ENCODE results near the gene SLC15A2.

Gene SLC15A2

GRCh38 chr3:121883507-121883906, 10.7 kb upstream of the SLC15A2 start:
- Histone ChIP-seq H3K27ac (ENCODE audit: low read length) (no peak overlapping the region), H3K36me3 (ENCODE audit: control insufficient read depth in 1 of 2, insufficient read depth in 2 of 2, low read length in 2 of 2) (no peaks in the 10 kb centered on the region), H3K27me3 (ENCODE audit: low read depth, low read length) (no peaks in the 10 kb centered on the region), H3K4me1 (ENCODE audit: control insufficient read depth in 1 of 2, insufficient read depth in 2 of 2, low read length in 2 of 2) (no peaks in the 10 kb centered on the region), H3K9me3 (ENCODE audit: control insufficient read depth in 1 of 2, low read length in 2 of 2) (no peaks in the 10 kb centered on the region), H3K4me3 (ENCODE audit: low read depth in 1 of 2, low read length in 2 of 2) (no peak overlapping the region)

DNA sequence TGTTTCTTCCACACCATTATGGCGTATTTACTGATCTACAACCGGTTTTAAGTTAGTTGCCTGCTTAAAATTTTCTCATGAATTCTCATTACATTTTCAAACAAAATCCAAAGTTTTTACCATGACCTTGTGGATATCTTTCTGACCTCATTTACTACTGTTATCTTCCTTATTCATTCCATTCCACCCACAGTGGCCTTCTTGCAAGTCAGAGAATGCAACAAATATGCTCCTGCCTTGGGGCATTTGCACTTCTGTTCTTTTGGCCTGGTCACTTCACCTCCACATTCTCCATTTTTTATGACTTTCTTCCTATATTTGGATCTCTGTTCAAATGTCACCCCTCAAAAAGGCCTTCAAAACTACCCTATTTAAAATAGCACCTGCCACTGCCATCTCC, 8.8 kb upstream of the SLC15A2 start:
- Histone ChIP-seq H3K4me1 (ENCODE audit: control insufficient read depth in 1 of 2, insufficient read depth in 2 of 2, low read length in 2 of 2) (no peaks in the 10 kb centered on the region), H3K27ac (ENCODE audit: low read length) (no peak overlapping the region), H3K4me3 (ENCODE audit: low read depth in 1 of 2, low read length in 2 of 2) (no peak overlapping the region), H3K36me3 (ENCODE audit: control insufficient read depth in 1 of 2, insufficient read depth in 2 of 2, low read length in 2 of 2) (no peaks in the 10 kb centered on the region), H3K9me3 (ENCODE audit: control insufficient read depth in 1 of 2, low read length in 2 of 2) (no peaks in the 10 kb centered on the region), H3K27me3 (ENCODE audit: low read depth, low read length) (no peaks in the 10 kb centered on the region)

DNA sequence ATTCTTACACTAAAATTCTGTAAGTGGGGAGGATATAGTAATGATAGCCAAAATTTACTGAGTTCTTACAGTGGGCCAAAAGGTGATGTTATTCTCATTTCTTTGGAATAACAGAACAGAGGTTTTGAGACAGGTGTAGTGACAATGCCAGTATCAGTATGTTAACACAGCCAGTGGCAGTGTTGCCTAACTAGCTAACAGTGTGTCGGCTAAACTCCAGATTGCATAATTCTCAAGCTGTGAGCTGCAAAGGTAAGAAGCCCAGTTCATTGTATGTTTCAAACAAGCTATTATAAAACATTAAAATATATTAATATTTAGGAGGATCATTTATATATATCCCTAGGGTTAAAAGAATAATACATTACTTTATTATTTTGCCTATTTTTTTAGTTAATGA, 920 bp downstream of the SLC15A2 start:
- no peak overlapping the region for H3K4me3 ChIP-seq (ENCODE audit: low read depth in 1 of 2, low read length in 2 of 2)
- H3K27me3 ChIP-seq (ENCODE audit: low read depth, low read length) = no peaks in the 10 kb centered on the region
- H3K4me1 ChIP-seq (ENCODE audit: control insufficient read depth in 1 of 2, insufficient read depth in 2 of 2, low read length in 2 of 2) = peaks cover 8 to 9% of the 10 kb centered on the region in 2 donors
- H3K9me3 ChIP-seq (ENCODE audit: control insufficient read depth in 1 of 2, low read length in 2 of 2) = no peaks in the 10 kb centered on the region
- H3K36me3 ChIP-seq (ENCODE audit: control insufficient read depth in 1 of 2, insufficient read depth in 2 of 2, low read length in 2 of 2) = no peaks in the 10 kb centered on the region
- H3K27ac ChIP-seq (ENCODE audit: low read length) = no peak overlapping the region

- no peak overlapping the region for H3K27ac ChIP-seq (ENCODE audit: low read length)
- no peaks in the 10 kb centered on the region for H3K27me3 ChIP-seq (ENCODE audit: low read depth, low read length)
- peaks cover 8 to 9% of the 10 kb centered on the region in 2 donors for H3K4me1 ChIP-seq (ENCODE audit: control insufficient read depth in 1 of 2, insufficient read depth in 2 of 2, low read length in 2 of 2)
- H3K36me3 ChIP-seq (ENCODE audit: control insufficient read depth in 1 of 2, insufficient read depth in 2 of 2, low read length in 2 of 2) = no peaks in the 10 kb centered on the region
- H3K4me3 ChIP-seq (ENCODE audit: low read depth in 1 of 2, low read length in 2 of 2) = no peak overlapping the region
- H3K9me3 ChIP-seq (ENCODE audit: control insufficient read depth in 1 of 2, low read length in 2 of 2) = no peaks in the 10 kb centered on the region
Measured at GRCh38 chr3:121895736-121896135, 1.5 kb downstream of the SLC15A2 start.

- peaks cover 8 to 9% of the 10 kb centered on the region in 2 donors for H3K4me1 ChIP-seq (ENCODE audit: control insufficient read depth in 1 of 2, insufficient read depth in 2 of 2, low read length in 2 of 2)
- no peaks in the 10 kb centered on the region for H3K9me3 ChIP-seq (ENCODE audit: control insufficient read depth in 1 of 2, low read length in 2 of 2)
- H3K36me3 ChIP-seq (ENCODE audit: control insufficient read depth in 1 of 2, insufficient read depth in 2 of 2, low read length in 2 of 2) = no peaks in the 10 kb centered on the region
- no peak overlapping the region for H3K27ac ChIP-seq (ENCODE audit: low read length)
- H3K4me3 ChIP-seq (ENCODE audit: low read depth in 1 of 2, low read length in 2 of 2) = no peak overlapping the region
- H3K27me3 ChIP-seq (ENCODE audit: low read depth, low read length) = no peaks in the 10 kb centered on the region
Measured at GRCh38 chr3:121896823-121897222, 2.6 kb downstream of the SLC15A2 start.

GRCh38 chr3:121897296-121897695, 3.1 kb downstream of the SLC15A2 start:
- H3K9me3 ChIP-seq (ENCODE audit: control insufficient read depth in 1 of 2, low read length in 2 of 2) = no peaks in the 10 kb centered on the region
- H3K4me3 ChIP-seq (ENCODE audit: low read depth in 1 of 2, low read length in 2 of 2) = no peak overlapping the region
- no peaks in the 10 kb centered on the region for H3K36me3 ChIP-seq (ENCODE audit: control insufficient read depth in 1 of 2, insufficient read depth in 2 of 2, low read length in 2 of 2)
- H3K27me3 ChIP-seq (ENCODE audit: low read depth, low read length) = no peaks in the 10 kb centered on the region
- peaks cover 8 to 9% of the 10 kb centered on the region in 2 donors for H3K4me1 ChIP-seq (ENCODE audit: control insufficient read depth in 1 of 2, insufficient read depth in 2 of 2, low read length in 2 of 2)
- H3K27ac ChIP-seq (ENCODE audit: low read length) = no peak overlapping the region

DNA sequence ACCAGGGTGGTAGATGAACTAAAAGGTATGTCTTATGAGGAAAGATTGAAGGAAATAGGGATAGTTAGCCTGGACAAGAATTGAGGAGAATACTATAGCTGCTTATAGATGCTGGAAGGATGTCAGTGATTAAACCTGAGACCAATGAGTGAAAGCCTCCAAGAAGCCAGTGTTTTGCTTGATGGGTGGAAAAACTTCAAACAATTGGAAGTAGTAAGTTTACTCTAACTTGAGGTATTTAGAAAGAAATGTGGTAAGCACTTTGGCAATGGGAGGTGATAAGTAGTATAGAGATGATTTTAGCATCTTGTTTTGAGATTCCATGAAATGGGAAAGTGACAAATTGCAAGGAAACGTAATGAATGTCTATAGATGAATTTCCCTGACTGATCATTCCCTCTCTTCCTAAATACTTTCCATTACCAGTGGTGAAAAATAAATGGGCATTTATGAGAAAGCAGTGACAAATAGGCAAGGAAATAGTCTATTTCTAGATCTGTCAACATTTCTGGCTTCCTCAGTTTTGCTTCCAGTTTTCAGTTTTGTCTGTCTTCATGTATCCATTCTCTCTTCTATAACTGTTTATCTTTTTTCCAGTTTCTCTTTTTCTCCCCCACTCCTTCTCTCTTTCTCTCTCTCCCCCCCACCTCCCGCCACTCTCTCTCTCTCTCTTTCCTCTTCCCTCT, 19.2 kb downstream of the SLC15A2 start:
- Histone ChIP-seq H3K27me3 (ENCODE audit: low read depth, low read length) (no peaks in the 10 kb centered on the region), H3K27ac (ENCODE audit: low read length) (no peak overlapping the region), H3K4me3 (ENCODE audit: low read depth in 1 of 2, low read length in 2 of 2) (peak overlapping the region in 1 of 2 donors; percentile 9)

GRCh38 chr3:121914081-121914998, 20.1 kb downstream of the SLC15A2 start:
- Histone ChIP-seq H3K4me3 (ENCODE audit: low read depth in 1 of 2, low read length in 2 of 2) (peak overlapping the region; percentile 9 to 24), H3K9me3 (ENCODE audit: control insufficient read depth in 1 of 2, low read length in 2 of 2) (no peaks in the 10 kb centered on the region), H3K36me3 (ENCODE audit: control insufficient read depth in 1 of 2, insufficient read depth in 2 of 2, low read length in 2 of 2) (no peaks in the 10 kb centered on the region), H3K4me1 (ENCODE audit: control insufficient read depth in 1 of 2, insufficient read depth in 2 of 2, low read length in 2 of 2) (peaks cover 0 to 3% of the 10 kb centered on the region in 2 donors), H3K27me3 (ENCODE audit: low read depth, low read length) (no peaks in the 10 kb centered on the region), H3K27ac (ENCODE audit: low read length) (no peak overlapping the region)

More for the DNA sequence above, 19.2 kb downstream of the SLC15A2 start:
- H3K4me1 ChIP-seq (ENCODE audit: control insufficient read depth in 1 of 2, insufficient read depth in 2 of 2, low read length in 2 of 2) = peaks cover 0 to 3% of the 10 kb centered on the region in 2 donors
- H3K9me3 ChIP-seq (ENCODE audit: control insufficient read depth in 1 of 2, low read length in 2 of 2) = no peaks in the 10 kb centered on the region
- no peaks in the 10 kb centered on the region for H3K36me3 ChIP-seq (ENCODE audit: control insufficient read depth in 1 of 2, insufficient read depth in 2 of 2, low read length in 2 of 2)

GRCh38 chr3:121916189-121916588, 22.0 kb downstream of the SLC15A2 start:
- Histone ChIP-seq H3K36me3 (ENCODE audit: control insufficient read depth in 1 of 2, insufficient read depth in 2 of 2, low read length in 2 of 2) (no peaks in the 10 kb centered on the region), H3K4me1 (ENCODE audit: control insufficient read depth in 1 of 2, insufficient read depth in 2 of 2, low read length in 2 of 2) (peaks cover 0 to 3% of the 10 kb centered on the region in 2 donors), H3K9me3 (ENCODE audit: control insufficient read depth in 1 of 2, low read length in 2 of 2) (no peaks in the 10 kb centered on the region), H3K4me3 (ENCODE audit: low read depth in 1 of 2, low read length in 2 of 2) (no peak overlapping the region), H3K27me3 (ENCODE audit: low read depth, low read length) (no peaks in the 10 kb centered on the region), H3K27ac (ENCODE audit: low read length) (no peak overlapping the region)

DNA sequence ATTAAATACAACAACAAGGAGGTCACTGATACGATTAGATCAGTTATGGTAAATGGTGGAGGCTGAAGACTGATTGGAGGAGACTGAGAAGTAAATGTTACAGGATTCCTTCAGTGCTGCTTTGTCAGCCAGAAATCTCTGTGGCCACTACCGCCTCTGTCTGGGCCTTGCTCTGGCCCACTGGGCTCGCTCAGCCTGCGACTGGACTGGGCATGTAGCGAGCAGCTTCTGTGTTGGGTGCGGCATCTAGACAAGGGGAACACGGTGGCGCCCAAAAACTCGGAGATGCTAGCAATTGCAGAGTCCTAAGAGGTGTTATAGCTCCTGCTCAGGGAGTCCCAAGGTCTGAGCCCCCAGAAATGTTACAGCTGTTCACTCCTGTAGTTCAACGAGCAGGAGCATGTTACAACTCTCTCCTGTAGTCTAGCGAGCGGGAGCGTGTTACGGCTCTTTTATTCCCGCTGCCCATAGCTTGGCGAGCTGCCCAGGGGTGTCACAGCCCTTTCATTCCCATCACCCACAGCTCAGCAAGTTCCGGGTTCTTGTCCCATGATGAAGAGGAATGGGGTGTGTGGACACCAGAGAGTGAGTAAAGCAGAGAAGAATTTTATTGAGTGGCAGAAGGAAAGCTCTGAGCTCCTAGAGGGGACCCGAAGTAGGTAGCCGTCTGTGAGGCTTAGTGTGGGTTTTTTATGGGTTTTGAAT, 24.7 kb downstream of the SLC15A2 start:
- Histone ChIP-seq H3K4me1 (ENCODE audit: control insufficient read depth in 1 of 2, insufficient read depth in 2 of 2, low read length in 2 of 2) (peaks cover 0 to 3% of the 10 kb centered on the region in 2 donors), H3K27ac (ENCODE audit: low read length) (no peak overlapping the region), H3K9me3 (ENCODE audit: control insufficient read depth in 1 of 2, low read length in 2 of 2) (no peaks in the 10 kb centered on the region), H3K4me3 (ENCODE audit: low read depth in 1 of 2, low read length in 2 of 2) (no peak overlapping the region), H3K36me3 (ENCODE audit: control insufficient read depth in 1 of 2, insufficient read depth in 2 of 2, low read length in 2 of 2) (peaks cover 0 to 12% of the 10 kb centered on the region in 2 donors), H3K27me3 (ENCODE audit: low read depth, low read length) (no peaks in the 10 kb centered on the region)

DNA sequence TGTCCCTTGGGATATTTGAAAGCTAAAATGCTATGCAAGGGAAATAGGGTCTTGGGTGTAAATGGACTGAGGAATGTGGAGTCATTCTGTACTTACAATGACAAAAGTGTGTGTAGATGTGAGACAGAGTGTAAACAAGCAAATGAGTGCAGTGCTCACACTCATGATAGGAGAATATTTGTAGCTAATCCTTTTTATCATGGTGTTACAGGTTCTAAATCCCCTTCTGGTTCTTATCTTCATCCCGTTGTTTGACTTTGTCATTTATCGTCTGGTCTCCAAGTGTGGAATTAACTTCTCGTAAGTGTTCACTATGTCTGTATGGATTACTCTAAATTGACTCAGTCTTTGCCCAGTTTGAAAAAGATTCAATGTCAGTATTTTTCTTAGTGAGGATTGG, 30.5 kb downstream of the SLC15A2 start:
- H3K36me3 ChIP-seq (ENCODE audit: control insufficient read depth in 1 of 2, insufficient read depth in 2 of 2, low read length in 2 of 2) = peaks cover 0 to 17% of the 10 kb centered on the region in 2 donors
- H3K27ac ChIP-seq (ENCODE audit: low read length) = no peak overlapping the region

More for the DNA sequence above, 30.5 kb downstream of the SLC15A2 start:
- Histone ChIP-seq H3K9me3 (ENCODE audit: control insufficient read depth in 1 of 2, low read length in 2 of 2) (no peaks in the 10 kb centered on the region), H3K27me3 (ENCODE audit: low read depth, low read length) (no peaks in the 10 kb centered on the region), H3K4me3 (ENCODE audit: low read depth in 1 of 2, low read length in 2 of 2) (no peak overlapping the region), H3K4me1 (ENCODE audit: control insufficient read depth in 1 of 2, insufficient read depth in 2 of 2, low read length in 2 of 2) (no peaks in the 10 kb centered on the region)
